D341Med (cell line): ENCODE measurements around the gene MRRF.
A peak's percentile ranks its signal among the peaks of the same experiment; 100 is the strongest.
"Not testable (repeated sequence)": the region's sequence is repeated elsewhere in the genome, so short reads cannot be mapped to it uniquely, and the experiment has no call there.

Experiments
- DNase-seq: peaks from one replicate; pipeline ENCODE4 v3.0.0; 2012; ENCODE audit warnings: low spot score

MRRF gene

GRCh38 chr9:122277285-122277897 lies 12.7 kb downstream of the MRRF start:
- DNase-seq = no peak

- DNase-seq = no peak
Measured at GRCh38 chr9:122281368-122281767, 16.7 kb downstream of the MRRF start.

GRCh38 chr9:122286764-122287163 lies 22.1 kb downstream of the MRRF start:
- no peak for DNase-seq

GRCh38 chr9:122287214-122287720 lies 22.6 kb downstream of the MRRF start:
- peak; percentile 62 for DNase-seq

- DNase-seq = no peak
Measured at GRCh38 chr9:122291458-122291857, 26.8 kb downstream of the MRRF start.

GRCh38 chr9:122294531-122294930 lies 29.8 kb downstream of the MRRF start:
- DNase-seq = no peak

GRCh38 chr9:122297512-122297911 lies 32.8 kb downstream of the MRRF start:
- DNase-seq = no peak

- DNase-seq = no peak
Measured at GRCh38 chr9:122302237-122303093, 37.8 kb downstream of the MRRF start.

- no peak for DNase-seq
Measured at GRCh38 chr9:122307061-122307460, 42.4 kb downstream of the MRRF start.

GRCh38 chr9:122307925-122308324 lies 43.2 kb downstream of the MRRF start:
- DNase-seq = no peak

- no peak for DNase-seq
Measured at GRCh38 chr9:122309861-122310260, 45.2 kb downstream of the MRRF start.

- DNase-seq = no peak
Measured at GRCh38 chr9:122314165-122314564, 49.5 kb downstream of the MRRF start.

GRCh38 chr9:122315534-122315933 lies 50.9 kb downstream of the MRRF start:
- no peak for DNase-seq

GRCh38 chr9:122318284-122318683 lies 53.6 kb downstream of the MRRF start:
- no peak for DNase-seq

- DNase-seq = no peak
Measured at GRCh38 chr9:122320413-122320881, 55.8 kb downstream of the MRRF start.

GRCh38 chr9:122322553-122322952 lies 57.9 kb downstream of the MRRF start:
- DNase-seq = no peak

GRCh38 chr9:122324665-122325064 lies 60.0 kb downstream of the MRRF start:
- not testable (repeated sequence) for DNase-seq

- no peak for DNase-seq
Measured at GRCh38 chr9:122325124-122325523, 60.4 kb downstream of the MRRF start.

GRCh38 chr9:122327175-122327574 lies 62.5 kb downstream of the MRRF start:
- no peak for DNase-seq

GRCh38 chr9:122329597-122329996 lies 64.9 kb downstream of the MRRF start:
- no peak for DNase-seq

GRCh38 chr9:122330466-122330865 lies 65.8 kb downstream of the MRRF start:
- not testable (repeated sequence) for DNase-seq

- DNase-seq = no peak
Measured at GRCh38 chr9:122331523-122331927, 66.8 kb downstream of the MRRF start.

- no peak for DNase-seq
Measured at GRCh38 chr9:122332083-122332482, 67.4 kb downstream of the MRRF start.
